ENCODE measurements around the gene FOXP2. TPM values are rescaled to one million over a fixed set of nuclear protein-coding genes. Genes with fewer than 3 reads are reported as not detected.
A peak's percentile ranks its signal among the peaks of the same experiment; 100 is the strongest.
"Not testable (repeated sequence)": the region's sequence is repeated elsewhere in the genome, so short reads cannot be mapped to it uniquely, and the experiment has no call there.

Gene FOXP2
- total RNA-seq, 2 donors from 2014 or later = 2.4 to 5.5 TPM

- intact Hi-C loops (cut with DNase I) = no loop called here
- DNase-seq (no peak), ATAC-seq (no peak)
Measured at GRCh38 chr7:114548081-114548980, 133.7 kb downstream of the FOXP2 start.

- DNase-seq (no peak), ATAC-seq (peak in 1 of 2 donors; percentile 48)
- intact Hi-C loops (cut with DNase I) = no loop called here
Measured at GRCh38 chr7:114554781-114555537, 140.3 kb downstream of the FOXP2 start.

- intact Hi-C loops (cut with DNase I) = no loop called here
- ATAC-seq = no peak
- no peak for DNase-seq
Measured at GRCh38 chr7:114567416-114567815, 152.8 kb downstream of the FOXP2 start.

- intact Hi-C loops (cut with DNase I) = no loop called here
- no peak for ATAC-seq
Measured at GRCh38 chr7:114569220-114569619, 154.6 kb downstream of the FOXP2 start.

GRCh38 chr7:114574384-114574783 is 159.8 kb downstream of the FOXP2 start:
- intact Hi-C loops (cut with DNase I) = no loop called here
- DNase-seq (no peak), ATAC-seq (peak; percentile 71 to 73)

More at GRCh38 chr7:114569220-114569619, 154.6 kb downstream of the FOXP2 start:
- no peak for DNase-seq

GRCh38 chr7:114575098-114575497 is 160.5 kb downstream of the FOXP2 start:
- intact Hi-C loops (cut with DNase I) = no loop called here
- ATAC-seq = no peak
- no peak for DNase-seq

- intact Hi-C loops (cut with DNase I); DNase-seq; ATAC-seq: not testable (repeated sequence)
Measured at GRCh38 chr7:114580963-114581362, 166.3 kb downstream of the FOXP2 start.

- ATAC-seq = no peak
- intact Hi-C loops (cut with DNase I) = no loop called here
Measured at GRCh38 chr7:114588506-114588905, 173.9 kb downstream of the FOXP2 start.

GRCh38 chr7:114589436-114589835 is 174.8 kb downstream of the FOXP2 start:
- DNase-seq (no peak), ATAC-seq (no peak)
- intact Hi-C loops (cut with DNase I) = no loop called here

More at GRCh38 chr7:114588506-114588905, 173.9 kb downstream of the FOXP2 start:
- DNase-seq = no peak

GRCh38 chr7:114590298-114590697 is 175.7 kb downstream of the FOXP2 start:
- ATAC-seq = no peak
- intact Hi-C loops (cut with DNase I) = no loop called here
- no peak for DNase-seq

GRCh38 chr7:114598946-114599345 is 184.3 kb downstream of the FOXP2 start:
- intact Hi-C loops (cut with DNase I) = no loop called here
- DNase-seq = no peak
- ATAC-seq = no peak

GRCh38 chr7:114606100-114606499 is 191.5 kb downstream of the FOXP2 start:
- intact Hi-C loops (cut with DNase I) = no loop called here
- DNase-seq (no peak), ATAC-seq (no peak)

GRCh38 chr7:114608822-114609221 is 194.2 kb downstream of the FOXP2 start:
- intact Hi-C loops (cut with DNase I); DNase-seq; ATAC-seq: not testable (repeated sequence)

- DNase-seq (no peak), ATAC-seq (no peak)
- intact Hi-C loops (cut with DNase I) = no loop called here
Measured at GRCh38 chr7:114620208-114620607, 205.6 kb downstream of the FOXP2 start.

- ATAC-seq = no peak
- DNase-seq = no peak
- intact Hi-C loops (cut with DNase I) = no loop called here
Measured at GRCh38 chr7:114622221-114622620, 207.6 kb downstream of the FOXP2 start.

GRCh38 chr7:114623146-114623545 is 208.5 kb downstream of the FOXP2 start:
- ATAC-seq = no peak
- intact Hi-C loops (cut with DNase I) = no loop called here
- no peak for DNase-seq

GRCh38 chr7:114627231-114627630 is 212.6 kb downstream of the FOXP2 start:
- intact Hi-C loops (cut with DNase I) = no loop called here
- no peak for DNase-seq
- no peak for ATAC-seq

GRCh38 chr7:114628362-114628761 is 213.7 kb downstream of the FOXP2 start:
- intact Hi-C loops (cut with DNase I) = no loop called here
- ATAC-seq (no peak), DNase-seq (no peak)

- DNase-seq (no peak), ATAC-seq (no peak)
- intact Hi-C loops (cut with DNase I) = no loop called here
Measured at GRCh38 chr7:114629762-114630161, 215.1 kb downstream of the FOXP2 start.
